G401.6 (cell line): ENCODE results near the gene IFITM10.

Source experiments
- FAIRE-seq: peaks from 2 replicates; lab custom pipeline; 2012; peaks lifted over from hg19 to GRCh38; lab: Jason Lieb, UNC

IFITM10 gene

DNA sequence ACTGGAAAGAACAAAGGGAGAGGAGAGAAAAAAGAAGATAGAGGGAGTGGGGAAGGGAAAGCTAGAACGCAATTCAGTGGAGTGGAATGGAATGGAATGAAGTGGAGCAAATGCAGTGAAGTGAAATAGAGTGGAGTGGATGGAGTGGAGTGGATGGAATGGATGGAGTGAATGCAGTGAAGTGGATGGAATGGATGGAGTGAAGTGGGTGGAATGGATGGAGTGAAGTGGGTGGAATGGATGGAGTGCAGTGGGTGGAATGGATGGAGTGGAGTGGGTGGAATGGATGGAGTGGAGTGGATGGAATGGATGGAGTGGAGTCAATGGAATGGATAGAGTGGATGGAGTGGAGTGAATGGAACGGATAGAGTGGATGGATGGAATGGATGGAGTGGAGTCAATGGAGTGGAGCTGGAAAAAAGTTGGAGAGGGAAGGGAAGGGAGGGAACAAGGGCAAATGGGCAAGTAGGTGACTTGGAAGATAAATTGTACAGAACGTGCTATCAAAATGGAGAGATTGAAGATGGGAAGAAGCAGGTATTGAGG lies 13.9 kb downstream of the IFITM10 start:
- FAIRE-seq = no peak

DNA sequence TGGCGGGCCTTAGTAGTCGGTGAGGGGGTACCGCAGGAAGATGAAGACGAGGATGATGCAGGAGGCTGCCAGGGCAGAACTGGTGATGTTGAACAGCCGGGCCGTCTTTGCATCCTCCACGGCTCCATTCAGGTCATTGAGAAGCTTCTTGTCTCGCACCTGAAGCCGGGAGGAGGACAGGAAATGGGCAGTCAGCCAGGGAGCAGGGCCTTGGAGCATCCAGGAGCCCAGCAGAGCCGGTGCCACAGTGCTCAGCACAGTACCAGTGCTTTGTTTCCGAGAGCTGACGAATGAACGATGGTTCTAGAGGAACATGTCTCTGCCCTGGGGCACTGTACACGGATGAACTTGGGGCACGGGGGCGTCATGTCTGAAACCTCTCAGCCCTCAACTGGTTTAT lies 15.1 kb downstream of the IFITM10 start:
- FAIRE-seq = no peak

DNA sequence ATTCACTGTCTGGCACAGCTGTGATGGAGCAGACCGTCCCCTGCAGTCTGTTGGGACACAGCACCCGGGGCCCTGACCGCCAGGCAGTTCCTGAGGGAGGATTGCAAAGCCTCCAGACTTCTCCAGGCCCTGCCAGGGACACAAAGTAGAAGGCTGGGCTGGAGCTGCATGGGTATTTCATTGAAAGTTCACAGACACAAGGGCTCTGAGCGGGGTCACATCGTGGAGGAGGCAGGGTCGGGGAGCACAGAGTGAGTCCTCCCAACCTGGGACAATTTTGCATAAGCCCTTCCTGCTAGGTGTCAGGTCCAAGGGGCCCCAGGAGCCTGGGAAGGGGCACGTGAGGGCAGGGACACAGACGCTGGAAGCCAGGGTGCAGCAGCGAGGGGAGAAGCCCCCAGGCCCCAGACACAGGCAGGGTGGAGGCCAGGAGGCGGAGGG lies 15.7 kb downstream of the IFITM10 start:
- FAIRE-seq = no peak

DNA sequence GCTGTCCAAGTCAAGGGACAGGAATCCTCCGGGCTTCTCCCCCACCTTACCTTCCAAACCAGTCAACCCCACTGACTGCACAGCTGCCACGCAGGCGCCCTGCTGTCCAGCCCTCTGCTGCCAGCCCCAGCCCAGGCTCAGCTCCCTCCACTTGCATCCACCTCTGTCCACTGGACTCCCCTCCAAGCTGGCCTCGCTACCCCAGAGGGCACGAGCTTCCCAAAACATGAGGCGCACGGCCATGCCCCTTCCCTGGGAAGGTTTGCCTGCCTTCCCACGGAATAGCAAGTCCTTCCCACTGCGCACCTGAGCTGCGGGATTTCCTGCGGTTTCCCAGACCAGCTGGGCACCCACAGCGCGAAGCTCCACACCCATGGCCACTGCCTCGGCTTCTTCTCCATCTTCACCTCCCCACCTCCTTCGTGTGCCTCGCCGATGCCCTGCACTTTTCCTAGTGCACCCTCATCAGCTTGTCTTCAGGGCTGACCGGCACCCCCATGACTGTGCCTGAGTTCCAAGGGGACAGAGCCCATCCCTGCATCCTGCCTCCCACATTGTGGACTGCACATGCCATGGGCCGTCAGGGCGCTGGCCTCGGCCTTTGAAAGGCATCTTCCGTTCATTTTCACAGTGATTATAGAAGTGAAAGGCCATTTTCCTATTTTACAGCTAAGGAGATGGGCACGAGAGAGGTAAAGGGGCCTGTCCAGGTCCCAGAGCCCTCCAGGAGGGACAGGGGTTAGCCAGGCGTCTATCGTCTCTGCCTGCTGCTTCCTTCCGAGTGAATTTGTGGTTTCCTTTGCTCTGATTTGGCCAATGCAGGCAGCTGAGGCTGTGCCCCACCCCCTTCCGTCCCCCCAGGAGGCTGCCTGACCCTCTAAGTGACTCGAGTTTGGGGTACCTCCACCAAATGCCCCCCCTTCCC lies 16.4 kb downstream of the IFITM10 start:
- no peak for FAIRE-seq

DNA sequence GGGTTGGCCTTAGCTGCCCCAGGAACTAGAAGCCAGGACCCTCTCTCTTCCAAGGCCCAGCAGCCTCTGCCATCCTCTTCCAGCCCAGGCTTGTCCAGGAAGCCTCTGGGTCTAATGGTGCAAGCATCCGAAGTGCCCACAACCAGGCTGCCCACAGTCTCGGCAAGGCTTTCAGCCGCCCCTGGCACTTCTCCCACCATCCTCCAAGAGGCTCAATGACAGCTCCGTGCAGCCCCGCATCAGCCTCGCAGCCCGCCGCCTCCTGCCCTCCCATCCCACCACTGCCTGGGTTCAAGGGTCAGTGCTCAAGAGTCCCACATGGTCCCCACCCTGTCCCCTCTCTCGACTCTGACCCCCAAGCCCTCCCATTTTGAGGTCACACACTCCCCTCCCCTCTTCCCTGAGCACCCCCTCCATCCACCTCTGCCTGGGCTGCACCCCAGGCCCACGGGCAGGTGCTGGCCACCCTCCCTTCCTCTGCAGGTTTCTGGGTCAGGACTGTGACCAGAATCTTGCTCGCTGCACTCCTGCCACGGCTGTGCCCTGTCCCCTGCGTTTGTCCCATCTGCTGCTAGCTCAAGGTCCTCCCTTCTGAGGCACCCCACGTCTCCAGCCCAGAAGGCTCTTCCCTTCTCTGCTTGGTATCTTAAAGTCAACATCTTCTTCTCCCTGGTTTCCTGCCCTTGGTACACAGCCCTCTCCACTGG lies 17.2 kb downstream of the IFITM10 start:
- no peak for FAIRE-seq

DNA sequence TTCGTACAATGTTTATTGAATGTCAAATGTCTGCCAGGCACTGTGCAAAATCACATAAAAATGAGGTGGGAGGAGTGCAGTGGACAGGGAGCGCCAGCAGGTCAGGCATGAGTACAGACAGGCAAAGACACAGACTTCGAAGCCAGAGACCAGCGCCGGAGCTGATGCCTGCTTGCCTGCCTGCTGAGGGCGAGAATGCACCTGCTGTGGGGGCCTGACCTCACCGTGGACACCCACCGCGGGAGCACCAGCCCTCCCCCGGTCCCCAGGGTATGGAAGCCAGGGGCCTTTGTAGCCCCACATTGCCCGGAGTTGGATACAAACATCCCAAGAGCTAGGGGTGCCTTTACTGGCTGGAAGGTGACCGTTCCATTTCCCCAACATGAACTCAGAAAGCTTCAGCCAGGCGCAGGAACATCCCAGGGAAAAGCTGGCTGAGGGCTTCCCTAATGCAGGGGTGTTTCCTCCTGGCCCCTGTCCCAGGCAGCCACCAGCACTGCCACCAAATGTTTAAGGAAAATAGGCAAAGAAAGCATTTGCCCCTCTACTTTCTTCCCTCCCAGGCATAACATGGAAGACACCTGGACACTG lies 17.9 kb downstream of the IFITM10 start:
- no peak for FAIRE-seq

DNA sequence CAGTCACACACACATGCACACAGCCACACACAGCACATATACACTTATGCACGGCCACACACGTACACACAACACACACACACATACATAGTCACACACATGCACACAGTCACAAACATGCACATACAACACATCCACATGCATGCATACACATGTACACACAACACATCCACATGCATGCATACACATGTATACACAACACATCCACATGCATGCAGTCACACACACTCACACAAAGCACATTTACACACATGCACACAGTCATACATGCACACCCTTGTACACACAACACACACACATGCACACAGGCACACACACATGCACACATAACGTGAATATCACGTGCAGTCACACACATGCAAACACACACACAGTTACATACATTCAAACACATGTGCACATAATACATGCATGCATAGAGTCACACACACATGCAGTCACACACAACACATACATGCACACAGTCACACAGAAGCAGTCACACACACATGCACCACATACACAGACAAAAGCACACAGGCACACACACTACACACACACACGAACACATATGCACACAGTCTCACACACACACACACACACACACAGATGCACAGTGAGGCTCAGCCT lies 18.8 kb downstream of the IFITM10 start:
- FAIRE-seq = no peak

DNA sequence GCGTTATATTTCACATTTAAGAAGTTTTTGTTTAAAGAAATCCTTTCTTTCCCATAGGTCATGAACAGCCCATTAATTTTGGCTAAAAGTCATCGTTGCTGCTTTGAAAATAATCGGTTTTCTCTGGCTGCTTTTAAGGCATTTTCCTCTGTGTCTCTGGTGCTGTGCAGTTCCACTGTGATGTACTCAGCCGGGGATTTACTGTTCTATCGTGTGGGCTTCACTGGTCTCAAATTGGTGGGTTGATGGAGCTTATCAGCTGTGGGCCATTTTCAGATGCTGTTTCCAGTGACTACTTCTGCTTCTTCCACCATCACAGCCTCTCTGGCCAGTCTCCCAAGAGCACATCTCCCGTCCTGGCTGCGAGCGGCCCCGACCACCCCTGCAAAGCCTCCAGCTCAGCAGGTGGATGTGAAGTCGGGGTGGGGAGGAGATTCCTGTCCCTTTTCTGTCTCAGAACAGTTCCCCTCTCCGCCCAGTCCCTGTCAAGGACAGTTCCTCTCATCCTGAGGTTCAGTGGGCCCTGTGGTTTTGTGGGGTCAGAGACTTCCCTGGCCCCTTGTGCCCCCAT lies 20.3 kb downstream of the IFITM10 start:
- FAIRE-seq = no peak

DNA sequence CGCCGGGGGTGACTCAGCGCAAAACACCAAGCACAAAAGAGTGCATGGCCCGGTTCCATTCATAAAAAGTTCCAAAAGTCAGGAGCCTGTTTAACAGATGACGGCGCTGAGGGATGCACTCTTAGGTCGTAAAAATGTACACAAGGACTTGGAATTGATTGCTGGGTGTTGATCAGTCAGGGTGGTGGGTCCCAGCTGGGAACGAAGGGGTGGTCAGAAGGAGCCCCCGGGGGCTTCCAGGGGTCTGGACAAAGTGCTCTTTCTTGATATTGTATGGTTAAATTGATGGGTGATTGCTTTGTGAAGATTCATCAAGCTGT lies 20.7 kb downstream of the IFITM10 start:
- no peak for FAIRE-seq

DNA sequence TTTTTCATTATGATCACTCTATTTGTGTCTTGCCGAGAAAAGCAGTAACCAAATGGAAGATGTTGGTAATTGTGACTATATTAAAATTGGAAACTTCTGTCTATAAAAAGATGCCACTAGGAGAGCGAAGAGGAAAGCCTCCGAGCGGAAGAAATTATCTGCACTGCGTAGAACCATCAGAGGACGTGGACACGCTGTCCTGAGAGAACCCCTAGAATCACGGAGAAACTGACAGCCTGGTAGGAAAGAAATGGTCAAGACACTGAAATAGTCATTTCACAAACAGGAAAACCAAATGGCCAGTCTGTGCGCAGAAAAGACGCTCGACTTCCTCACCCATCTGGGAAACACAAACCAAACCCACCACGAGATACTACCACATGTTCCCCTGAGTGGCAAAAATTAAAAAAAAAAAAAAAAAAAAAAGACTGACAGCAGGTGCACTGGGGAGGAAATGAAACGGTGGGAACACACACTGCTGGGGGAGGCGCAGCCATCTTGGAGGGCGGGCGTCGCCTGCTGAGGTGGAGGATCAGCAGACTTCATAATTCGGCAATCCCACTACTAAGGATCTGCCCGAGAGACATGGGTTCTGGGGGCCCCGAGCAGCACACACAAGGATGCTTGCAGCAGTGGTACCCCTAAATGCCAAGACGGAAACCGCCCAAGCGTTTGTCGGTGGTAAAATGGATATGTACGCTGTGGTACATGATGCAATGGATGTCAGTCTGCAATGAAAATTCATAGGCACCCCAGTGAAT lies 21.3 kb downstream of the IFITM10 start:
- FAIRE-seq = no peak

DNA sequence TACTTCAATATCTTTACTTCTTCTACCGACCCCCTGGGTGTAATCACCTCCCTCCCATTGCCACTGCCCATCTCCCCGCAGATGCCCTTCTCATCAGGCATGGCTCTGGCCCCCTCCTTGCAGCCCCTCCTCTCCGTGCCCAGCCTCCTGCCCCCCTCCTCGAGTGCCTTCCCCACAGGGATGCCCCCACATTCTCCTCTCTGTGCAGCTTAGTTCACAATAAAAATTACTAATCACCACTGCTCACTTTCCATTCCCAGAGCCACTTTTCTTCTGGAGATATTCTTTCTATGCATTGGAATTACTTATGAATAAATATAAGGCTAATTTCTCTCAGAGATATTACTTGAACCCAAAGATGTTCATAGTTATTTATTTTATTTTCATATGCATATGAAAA lies 22.1 kb downstream of the IFITM10 start:
- no peak for FAIRE-seq

DNA sequence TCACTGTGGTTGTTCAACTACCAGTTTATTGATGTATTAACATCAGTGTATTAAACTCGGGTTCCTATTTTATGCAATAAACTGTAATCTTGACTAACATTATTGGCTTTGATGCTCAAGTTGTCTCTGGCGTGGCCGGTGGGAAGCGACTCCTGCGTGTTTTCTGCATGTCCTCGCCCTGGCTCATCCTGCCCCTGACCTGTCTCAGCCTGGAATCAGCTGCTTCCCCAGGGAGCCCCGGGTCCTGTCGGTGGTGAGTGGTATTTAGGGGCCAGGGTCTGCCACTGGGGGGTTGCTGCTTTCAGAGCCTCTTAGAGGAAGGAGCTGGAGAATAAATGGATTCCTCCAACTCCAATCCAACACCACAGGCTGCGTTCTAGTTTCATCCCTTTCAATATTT lies 22.5 kb downstream of the IFITM10 start:
- FAIRE-seq = no peak

DNA sequence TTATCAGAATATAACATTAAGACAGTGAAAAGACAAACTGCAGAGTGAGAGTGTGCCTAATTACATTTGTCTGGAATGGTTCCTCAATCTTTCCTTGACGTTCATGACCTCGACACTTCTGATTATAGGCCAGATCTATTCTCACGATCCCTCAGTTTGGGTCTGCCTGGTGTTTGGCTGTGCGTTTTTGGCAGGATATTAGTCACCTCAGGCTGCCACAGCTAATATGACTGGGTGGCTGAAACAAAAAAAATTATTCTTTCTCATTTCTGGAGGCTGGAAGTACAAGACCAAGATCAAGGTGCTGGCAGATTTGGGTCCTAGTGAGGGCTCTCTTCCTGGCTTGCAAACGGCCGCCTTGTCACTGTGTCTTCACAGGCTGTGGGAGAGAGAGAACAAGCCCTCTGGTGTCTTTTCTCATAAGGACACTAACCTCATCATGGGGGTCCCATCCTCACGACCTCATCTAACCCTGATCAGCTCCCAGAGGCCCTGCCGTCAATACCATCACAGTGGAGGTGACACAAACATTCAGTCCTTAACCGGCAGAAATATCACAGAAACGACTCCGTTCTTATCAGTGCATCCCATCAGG lies 23.2 kb downstream of the IFITM10 start:
- no peak for FAIRE-seq

DNA sequence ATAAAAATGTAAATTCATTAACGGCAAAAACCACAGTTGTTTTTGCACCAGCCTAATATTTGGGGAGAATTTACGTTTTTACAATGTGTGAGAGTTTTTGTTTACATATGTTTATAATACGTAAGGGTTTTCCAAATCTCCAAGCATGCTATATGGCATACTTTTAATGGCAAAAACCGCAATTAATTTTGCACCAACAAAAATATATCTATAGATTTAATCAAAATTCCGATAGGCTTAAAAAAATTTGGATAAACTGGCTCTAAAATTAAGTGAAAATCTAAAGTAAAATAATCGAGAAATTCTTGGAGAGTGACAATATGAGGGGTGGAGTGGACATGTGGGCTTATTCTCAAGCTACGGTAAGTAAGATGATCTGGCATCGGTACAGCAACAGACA lies 30.6 kb downstream of the IFITM10 start:
- no peak for FAIRE-seq

DNA sequence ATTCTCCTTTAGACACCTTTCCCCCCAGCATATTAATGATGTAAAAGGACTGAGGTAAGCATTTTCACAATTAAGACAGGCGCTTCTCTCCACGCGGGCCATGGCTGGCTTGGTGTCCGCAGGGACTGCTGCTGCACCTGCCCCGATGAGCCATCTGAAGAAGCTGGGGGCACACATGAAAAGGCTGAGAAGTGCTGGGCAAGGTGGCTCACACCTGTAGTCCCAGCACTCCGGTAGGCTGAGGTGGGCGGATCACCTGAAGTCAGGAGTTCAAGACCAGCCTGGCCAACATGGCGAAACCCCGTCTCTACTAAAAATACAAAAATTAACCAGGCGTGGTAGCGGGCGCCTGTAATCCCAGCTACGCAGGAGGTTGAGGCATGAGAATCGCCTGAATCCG lies 32.1 kb downstream of the IFITM10 start:
- FAIRE-seq = no peak

DNA sequence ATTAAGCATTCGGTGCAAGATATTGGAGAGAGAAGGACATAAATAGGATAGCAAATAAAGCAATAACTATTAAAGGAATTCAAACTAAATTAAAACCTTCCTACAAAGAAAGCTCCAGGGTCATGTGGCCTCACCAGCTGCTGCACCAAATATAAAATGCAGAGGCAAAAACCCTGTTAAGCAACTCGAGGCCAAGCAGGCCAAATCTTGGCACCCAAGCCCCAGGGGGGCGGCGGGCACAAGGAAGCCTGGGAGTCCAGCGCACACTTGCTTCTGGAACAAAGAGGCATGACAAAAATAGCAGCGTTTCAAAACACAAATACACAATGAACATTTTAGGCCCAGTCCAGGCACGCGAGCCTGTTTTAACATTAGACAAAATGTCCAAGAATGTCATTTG lies 32.6 kb downstream of the IFITM10 start:
- FAIRE-seq = no peak

DNA sequence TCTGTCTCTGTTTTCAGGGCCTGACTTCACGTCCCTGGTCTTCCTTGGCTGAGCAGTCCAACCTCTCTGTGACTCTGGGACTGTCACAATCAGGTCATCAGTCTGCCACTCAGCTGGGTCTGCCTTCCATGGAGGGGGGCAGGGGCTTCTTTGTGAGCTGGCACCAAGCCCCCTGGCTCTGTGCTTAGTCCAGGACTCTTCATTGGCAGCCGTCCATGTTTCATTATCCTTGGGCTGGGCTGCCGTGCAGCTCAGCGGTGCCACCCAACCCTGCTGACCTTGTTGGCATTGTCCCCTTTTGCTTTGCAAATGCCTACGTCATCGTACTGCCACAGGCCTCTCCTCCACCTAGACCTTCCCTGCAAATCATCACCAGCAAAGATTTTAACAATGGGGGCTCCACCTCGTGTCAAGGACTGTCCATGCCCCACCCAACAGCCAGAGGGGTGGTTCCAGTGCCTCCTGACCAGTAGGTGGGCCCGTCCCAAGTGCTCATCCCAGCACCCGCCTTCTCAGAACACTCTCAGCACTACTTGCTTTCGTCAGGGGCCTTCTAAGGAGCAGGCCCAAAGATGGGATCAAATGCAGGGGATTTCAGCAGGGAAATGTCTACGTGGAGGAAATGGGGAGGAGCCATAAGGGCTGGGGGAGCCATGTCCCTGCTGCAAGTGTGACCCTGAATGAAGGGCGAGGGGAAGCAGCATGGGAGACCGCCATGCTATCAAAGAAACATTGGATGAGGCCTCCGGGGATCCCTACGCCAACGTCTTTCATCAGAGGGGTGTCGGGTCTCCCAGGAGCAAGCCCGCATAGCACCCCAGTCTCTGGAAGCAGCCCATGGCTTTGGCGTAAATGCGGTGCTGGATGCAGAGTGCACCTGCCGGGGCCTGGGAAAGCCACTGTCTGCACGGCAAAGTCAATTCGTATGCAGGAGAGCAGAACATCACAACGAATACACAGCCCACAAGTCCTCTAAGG lies 35.2 kb downstream of the IFITM10 start:
- no peak for FAIRE-seq

DNA sequence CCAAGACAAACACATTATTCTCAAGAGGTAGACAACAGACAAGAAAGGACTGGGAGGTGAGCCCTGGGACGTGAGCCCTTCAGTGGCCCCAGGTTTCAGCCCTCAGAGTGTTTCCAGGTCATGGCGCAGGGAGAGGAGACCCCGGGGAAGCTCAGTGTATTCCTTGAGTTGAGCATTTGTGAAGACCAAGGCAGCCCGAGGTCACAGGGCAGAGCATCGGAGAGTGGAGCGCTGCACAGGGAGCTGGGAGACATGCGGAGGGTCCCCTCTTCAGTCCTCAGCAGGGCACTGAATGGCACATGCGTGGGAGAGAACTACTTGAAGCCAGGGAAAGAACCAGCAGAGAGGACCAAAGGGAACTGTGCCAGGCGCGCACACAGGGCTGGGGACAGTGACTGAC lies 41.7 kb downstream of the IFITM10 start:
- no peak for FAIRE-seq

DNA sequence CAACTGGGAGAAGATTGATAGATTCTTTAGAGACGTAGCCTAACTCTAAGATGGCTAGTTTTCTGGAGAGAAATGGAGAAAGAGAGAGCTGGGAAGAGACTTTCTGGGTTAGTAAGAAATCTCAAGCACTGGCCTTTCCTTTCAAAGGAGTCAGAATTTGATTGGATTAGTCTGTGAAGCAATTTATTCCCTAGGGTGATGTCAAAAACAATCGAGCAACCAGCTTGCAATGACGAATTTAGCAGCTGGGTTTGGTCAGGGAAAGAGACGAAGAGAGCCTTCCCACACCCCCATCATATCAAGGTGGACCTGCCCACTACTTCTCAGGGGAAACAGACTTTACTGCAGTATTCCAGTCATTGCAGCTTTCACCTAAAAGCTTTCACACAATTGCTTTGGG lies 42.6 kb downstream of the IFITM10 start:
- FAIRE-seq = no peak
